Activated B cell treated with CpG ODN at 0.5 μM for 24 hours (primary cell): ENCODE measurements around the gene VAT1L. TPM values are rescaled to one million over a fixed set of nuclear protein-coding genes. Genes with fewer than 3 reads are reported as not detected.

Source experiments
- ATAC-seq: fragments of 200-7000 bp; cut with Tn5 transposase; one replicate; pipeline ENCODE4 v1.10.0; 2021; ENCODE audit warnings: low read depth, mild to moderate bottlenecking, moderate library complexity
- CTCF ChIA-PET: fragments of 350-600 bp; sonication (Branson Sonifier 250); formaldehyde crosslinking; loops from one replicate; lab custom pipeline; 2021; ENCODE audit warnings: antibody characterized with exemption; lab: Charles Lee
- POLR2A ChIA-PET: fragments of 350-600 bp; sonication (Branson Sonifier 250); formaldehyde crosslinking; loops from one replicate; lab custom pipeline; 2021; ENCODE audit warnings: antibody characterized with exemption; lab: Charles Lee
- DNase-seq: peaks from one replicate; pipeline ENCODE4 v3.0.0; 2022
- H3K27ac Mint-ChIP-seq: one replicate; pipeline ENCODE4 v1.8.0; 2020; ENCODE audit warnings: mixed read lengths
- H3K27me3 Mint-ChIP-seq: one replicate; pipeline ENCODE4 v1.8.0; 2021; ENCODE audit warnings: mixed read lengths
- H3K36me3 Mint-ChIP-seq: one replicate; pipeline ENCODE4 v1.8.0; 2021; ENCODE audit warnings: low read depth, mixed read lengths
- H3K4me1 Mint-ChIP-seq: one replicate; pipeline ENCODE4 v1.8.0; 2021; ENCODE audit warnings: mixed read lengths
- H3K4me3 Mint-ChIP-seq: one replicate; pipeline ENCODE4 v1.8.0; 2020; ENCODE audit warnings: mild to moderate bottlenecking, mixed read lengths
- H3K9me3 Mint-ChIP-seq: one replicate; pipeline ENCODE4 v1.8.0; 2020; ENCODE audit warnings: mixed read lengths
- CTCF ChIP-seq: fragments of 200-600 bp; IDR thresholded peaks from one replicate; pipeline ENCODE4 v1.8.0; 2022; ENCODE audit warnings: antibody characterized with exemption, mild to moderate bottlenecking
- intact Hi-C: fragments of 100-400 bp; cut with micrococcal nuclease; formaldehyde crosslinking; loops from one replicate; pipeline ENCODE4 v1.15.1; 2024
- total RNA-seq: library from RNA; stranded (reverse); gene quantifications from 2 replicates; pipeline ENCODE4 v1.2.3, GENCODE V29; 2022

The VAT1L gene
- total RNA-seq, 1 donor from 2014 or later, result not detected

- H3K4me1 Mint-ChIP-seq, result no peaks in the 10 kb centered on the region
- ChIA-PET CTCF (no interaction called here), POLR2A (no interaction called here)
- H3K4me3 Mint-ChIP-seq, result no peak overlapping the region
- no peak for DNase-seq
- no peak for TF ChIP-seq CTCF
- ATAC-seq, result no peak
- no peaks in the 10 kb centered on the region for H3K9me3 Mint-ChIP-seq
- intact Hi-C loops, result no loop called here
- H3K27ac Mint-ChIP-seq, result no peak overlapping the region
- no peaks in the 10 kb centered on the region for H3K36me3 Mint-ChIP-seq
- H3K27me3 Mint-ChIP-seq, result peaks cover 5% of the 10 kb centered on the region
Observed at GRCh38 chr16:77759201-77759600, 29.2 kb upstream of the VAT1L start.

DNA sequence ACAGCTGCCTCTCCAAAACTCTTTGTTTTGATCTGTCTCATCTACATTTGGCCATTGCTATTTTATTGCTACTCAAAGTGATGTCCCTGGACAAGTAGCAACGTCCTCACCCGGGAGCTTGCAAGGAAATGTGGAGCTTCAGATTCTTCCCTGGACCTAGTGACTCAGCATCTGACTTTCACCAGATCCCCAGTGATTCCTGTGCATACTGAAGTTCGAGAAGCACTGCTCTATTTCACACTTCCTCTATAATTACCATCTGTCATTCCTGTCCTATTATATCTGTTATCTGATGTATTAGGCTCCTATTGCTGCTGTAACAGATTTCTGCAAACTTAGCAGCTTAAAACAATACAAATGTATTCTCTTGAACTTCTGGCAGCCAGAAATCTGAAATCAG is 28.5 kb upstream of the VAT1L start:
- DNase-seq, result no peak
- no peak for ATAC-seq
- Mint-ChIP-seq H3K9me3 (no peaks in the 10 kb centered on the region), H3K4me3 (no peak overlapping the region), H3K4me1 (no peaks in the 10 kb centered on the region), H3K36me3 (no peaks in the 10 kb centered on the region), H3K27ac (no peak overlapping the region), H3K27me3 (peaks cover 5% of the 10 kb centered on the region)
- no peak for TF ChIP-seq CTCF
- POLR2A ChIA-PET, result no interaction called here
- intact Hi-C loops, result no loop called here
- CTCF ChIA-PET, result no interaction called here

DNA sequence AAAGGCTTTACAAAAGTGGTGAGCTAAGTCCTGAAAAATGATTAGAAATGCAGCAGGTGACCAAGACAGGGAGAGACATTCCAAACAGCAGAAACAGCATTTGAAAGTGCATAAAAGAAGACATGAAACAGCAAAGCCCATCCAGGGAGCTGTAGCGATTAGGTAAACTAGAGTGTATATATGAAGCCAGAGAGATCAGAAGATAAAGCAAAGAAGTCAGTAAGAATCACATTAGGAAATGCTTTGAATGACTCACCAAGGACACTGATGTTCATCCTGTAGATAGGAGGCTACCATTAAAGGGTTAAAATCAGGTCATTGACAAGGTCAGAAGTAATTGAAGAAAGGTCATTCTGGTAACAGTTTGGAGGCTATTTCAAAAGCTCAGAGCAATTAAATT is 27.6 kb upstream of the VAT1L start:
- no peak for TF ChIP-seq CTCF
- DNase-seq (no peak), ATAC-seq (no peak)
- Mint-ChIP-seq H3K27me3 (peaks cover 2% of the 10 kb centered on the region), H3K27ac (no peak overlapping the region), H3K9me3 (no peaks in the 10 kb centered on the region), H3K4me1 (no peaks in the 10 kb centered on the region), H3K36me3 (no peaks in the 10 kb centered on the region), H3K4me3 (no peak overlapping the region)
- intact Hi-C loops, result no loop called here
- CTCF ChIA-PET, result interaction anchor here (0.6 kb wide), 1 partner anchor 83 kb away, joined by 3 read pairs; no protein-coding TSS in a partner anchor
- POLR2A ChIA-PET, result no interaction called here

DNA sequence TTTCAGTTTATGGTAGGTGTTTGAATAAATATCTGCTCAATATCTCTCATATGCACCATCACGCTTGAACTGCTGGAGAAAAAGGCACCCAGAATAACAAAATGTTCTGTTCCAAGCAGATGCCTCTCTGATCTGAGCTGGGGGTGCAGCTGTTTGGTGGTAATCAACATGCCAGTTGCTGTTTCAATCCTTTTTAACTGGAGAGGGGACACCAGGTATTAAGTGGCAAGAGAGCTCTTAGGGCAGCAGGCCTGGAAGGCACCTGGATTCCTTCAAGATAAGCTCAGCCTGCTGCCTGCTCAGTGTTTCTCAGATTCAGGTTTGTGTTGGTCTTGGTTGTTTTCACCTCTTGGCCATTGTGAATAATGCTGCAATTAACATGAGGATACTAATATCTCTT is 27.2 kb upstream of the VAT1L start:
- CTCF ChIA-PET, result interaction anchor here (0.6 kb wide), 1 partner anchor 83 kb away, joined by 3 read pairs; no protein-coding TSS in a partner anchor
- POLR2A ChIA-PET, result no interaction called here
- H3K36me3 Mint-ChIP-seq, result no peaks in the 10 kb centered on the region
- ATAC-seq (no peak), DNase-seq (no peak)
- H3K4me1 Mint-ChIP-seq, result no peaks in the 10 kb centered on the region
- H3K9me3 Mint-ChIP-seq, result no peaks in the 10 kb centered on the region
- H3K27ac Mint-ChIP-seq, result no peak overlapping the region
- TF ChIP-seq CTCF, result no peak
- H3K4me3 Mint-ChIP-seq, result no peak overlapping the region
- intact Hi-C loops, result no loop called here
- H3K27me3 Mint-ChIP-seq, result peaks cover 2% of the 10 kb centered on the region

DNA sequence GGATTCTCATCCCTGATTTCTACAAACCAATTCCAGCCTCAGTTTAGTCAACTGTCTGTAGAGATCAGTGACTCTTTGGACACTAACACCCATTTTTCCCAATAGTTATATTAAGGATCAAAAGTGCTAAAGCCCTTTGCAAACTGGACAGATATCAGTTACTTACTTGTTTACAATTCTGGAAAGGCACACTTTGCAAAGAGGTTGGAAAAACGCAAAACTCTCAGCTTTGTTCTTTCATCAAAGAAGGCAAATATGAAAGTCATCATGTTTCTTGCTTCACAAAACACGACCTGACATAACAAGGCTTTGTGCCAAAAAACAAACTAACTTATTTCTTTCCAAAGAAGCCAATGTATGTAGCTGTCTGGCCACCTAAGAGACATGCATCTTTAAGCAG is 26.1 kb upstream of the VAT1L start:
- POLR2A ChIA-PET, result no interaction called here
- Mint-ChIP-seq H3K9me3 (no peaks in the 10 kb centered on the region), H3K36me3 (no peaks in the 10 kb centered on the region), H3K27me3 (no peaks in the 10 kb centered on the region), H3K27ac (no peak overlapping the region), H3K4me1 (no peaks in the 10 kb centered on the region), H3K4me3 (no peak overlapping the region)
- DNase-seq (no peak), ATAC-seq (no peak)
- intact Hi-C loops, result no loop called here
- no peak for TF ChIP-seq CTCF
- CTCF ChIA-PET, result no interaction called here
